ENCODE measurements around the gene OSBPL5. TPM values are rescaled to one million over a fixed set of nuclear protein-coding genes. Genes with fewer than 3 reads are reported as not detected.

OSBPL5 gene
- total RNA-seq, 4 donors from 2014 or later = 14.1 to 67.6 (median 31.8) TPM

DNA sequence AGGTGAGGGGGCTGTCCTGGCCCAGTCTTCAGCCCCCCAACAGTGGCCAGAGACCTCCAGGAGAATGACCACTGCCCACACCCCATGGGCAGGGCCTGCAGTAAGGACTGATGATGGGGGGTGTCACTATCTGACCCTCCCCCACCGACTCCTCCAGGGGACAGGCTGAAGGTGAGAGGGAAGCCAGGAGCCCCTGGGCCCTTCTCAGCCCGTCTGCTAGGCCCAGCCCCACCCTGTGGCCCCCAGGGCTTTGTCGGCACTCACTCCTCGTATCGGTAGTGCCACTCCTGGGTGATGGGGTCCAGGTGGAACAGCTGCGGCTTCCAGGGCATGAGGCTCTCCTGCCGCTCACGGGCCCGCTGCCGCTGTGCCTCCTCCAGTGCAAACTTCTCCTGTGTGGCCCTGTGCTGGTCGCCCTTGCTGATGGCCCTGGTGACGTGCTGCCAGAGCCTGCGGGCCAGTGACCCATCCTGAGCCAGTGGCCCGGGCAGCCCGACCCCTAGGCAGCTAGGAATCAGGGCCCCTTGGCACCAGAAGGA is 72.4 kb downstream of the OSBPL5 start:
- no peak for ATAC-seq (ENCODE audit: low FRiP score)
- TF ChIP-seq, protein P1, sequence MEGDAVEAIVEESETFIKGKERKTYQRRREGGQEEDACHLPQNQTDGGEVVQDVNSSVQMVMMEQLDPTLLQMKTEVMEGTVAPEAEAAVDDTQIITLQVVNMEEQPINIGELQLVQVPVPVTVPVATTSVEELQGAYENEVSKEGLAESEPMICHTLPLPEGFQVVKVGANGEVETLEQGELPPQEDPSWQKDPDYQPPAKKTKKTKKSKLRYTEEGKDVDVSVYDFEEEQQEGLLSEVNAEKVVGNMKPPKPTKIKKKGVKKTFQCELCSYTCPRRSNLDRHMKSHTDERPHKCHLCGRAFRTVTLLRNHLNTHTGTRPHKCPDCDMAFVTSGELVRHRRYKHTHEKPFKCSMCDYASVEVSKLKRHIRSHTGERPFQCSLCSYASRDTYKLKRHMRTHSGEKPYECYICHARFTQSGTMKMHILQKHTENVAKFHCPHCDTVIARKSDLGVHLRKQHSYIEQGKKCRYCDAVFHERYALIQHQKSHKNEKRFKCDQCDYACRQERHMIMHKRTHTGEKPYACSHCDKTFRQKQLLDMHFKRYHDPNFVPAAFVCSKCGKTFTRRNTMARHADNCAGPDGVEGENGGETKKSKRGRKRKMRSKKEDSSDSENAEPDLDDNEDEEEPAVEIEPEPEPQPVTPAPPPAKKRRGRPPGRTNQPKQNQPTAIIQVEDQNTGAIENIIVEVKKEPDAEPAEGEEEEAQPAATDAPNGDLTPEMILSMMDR (IDR thresholded peaks at IDR 0.05) = no peak
- DNase-seq (ENCODE audit: low spot score) = no peak

DNA sequence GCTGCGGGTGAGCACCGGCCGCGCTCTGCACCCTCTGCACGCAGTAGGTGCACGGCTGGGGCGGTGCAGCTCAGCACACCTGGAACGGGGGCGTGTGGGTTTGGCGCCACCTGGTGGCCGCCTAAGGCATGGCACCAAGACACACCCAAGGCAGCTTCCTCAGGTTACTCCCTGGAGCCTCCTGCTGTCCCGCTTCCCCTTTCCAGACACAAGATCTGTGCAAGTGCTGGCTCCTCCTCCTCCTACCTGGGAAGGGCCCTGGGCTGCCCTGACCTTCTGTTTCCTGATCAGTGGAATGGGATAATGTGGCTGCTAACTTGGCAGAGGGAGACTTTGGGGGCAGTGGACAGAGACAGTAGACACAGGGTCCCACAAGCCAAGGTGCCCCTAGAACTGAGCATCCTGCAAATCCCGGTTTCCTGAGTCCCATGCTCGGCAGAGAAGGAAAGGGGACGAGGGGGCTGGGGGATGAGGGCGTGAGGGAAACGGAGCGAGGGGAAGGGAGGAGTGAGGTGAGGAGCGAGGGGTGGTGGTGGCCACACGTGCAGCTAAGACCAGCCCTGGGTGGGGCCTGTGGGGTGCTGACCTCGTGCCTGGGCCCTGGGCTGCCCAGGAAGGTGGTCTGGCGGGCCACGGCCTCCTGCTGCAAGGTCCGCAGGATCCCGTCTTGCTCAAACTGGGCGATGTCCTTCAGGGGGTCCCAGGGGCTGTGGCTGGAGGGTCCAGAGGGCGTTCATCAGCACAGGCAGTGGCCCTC is 73.1 kb downstream of the OSBPL5 start:
- TF ChIP-seq, protein P1 (IDR thresholded peaks at IDR 0.05) = peak in 2 of 3 donors; percentile 83 to 93
- DNase-seq (ENCODE audit: low spot score) (no peak), ATAC-seq (ENCODE audit: low FRiP score) (peak; percentile 37)

DNA sequence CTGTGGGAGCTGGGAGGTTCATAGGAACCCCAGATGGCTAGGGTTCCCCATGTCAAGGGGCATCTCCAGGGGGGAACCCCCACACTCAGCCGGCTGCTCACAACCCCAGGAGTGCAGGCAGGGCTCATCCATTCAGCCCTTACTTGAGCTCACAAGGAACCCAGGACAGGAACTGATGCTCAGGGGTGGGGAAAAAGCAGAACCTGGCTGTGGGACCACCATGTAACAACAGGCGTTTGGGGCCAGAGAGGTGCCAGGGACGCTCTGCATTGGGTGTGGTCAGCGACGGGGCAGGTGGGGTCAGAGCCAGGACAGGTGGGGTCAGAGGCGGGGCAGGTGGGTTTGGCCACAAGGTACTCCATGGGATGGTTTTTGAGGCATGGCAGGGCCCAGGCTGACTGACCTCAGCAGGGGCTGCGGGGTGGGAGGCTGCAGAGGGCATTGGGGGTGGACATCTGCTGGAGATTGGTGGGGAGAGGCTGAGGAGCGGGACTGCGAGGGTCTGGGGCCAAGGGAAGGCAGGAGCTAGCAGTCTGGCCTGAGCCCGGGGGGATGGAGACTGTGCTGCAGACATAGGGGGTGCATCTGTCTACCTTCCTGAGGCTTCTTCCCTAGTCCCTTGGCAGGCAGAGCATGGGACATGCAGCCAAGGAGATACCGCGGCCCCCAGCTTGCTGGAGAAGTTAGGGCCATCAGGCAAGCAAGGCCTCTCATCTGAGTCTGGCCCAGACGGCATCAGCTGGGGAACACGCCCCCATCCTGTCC is 73.8 kb downstream of the OSBPL5 start:
- TF ChIP-seq, protein P1 (IDR thresholded peaks at IDR 0.05) = no peak
- DNase-seq (ENCODE audit: low spot score) = no peak
- ATAC-seq (ENCODE audit: low FRiP score) = no peak

DNA sequence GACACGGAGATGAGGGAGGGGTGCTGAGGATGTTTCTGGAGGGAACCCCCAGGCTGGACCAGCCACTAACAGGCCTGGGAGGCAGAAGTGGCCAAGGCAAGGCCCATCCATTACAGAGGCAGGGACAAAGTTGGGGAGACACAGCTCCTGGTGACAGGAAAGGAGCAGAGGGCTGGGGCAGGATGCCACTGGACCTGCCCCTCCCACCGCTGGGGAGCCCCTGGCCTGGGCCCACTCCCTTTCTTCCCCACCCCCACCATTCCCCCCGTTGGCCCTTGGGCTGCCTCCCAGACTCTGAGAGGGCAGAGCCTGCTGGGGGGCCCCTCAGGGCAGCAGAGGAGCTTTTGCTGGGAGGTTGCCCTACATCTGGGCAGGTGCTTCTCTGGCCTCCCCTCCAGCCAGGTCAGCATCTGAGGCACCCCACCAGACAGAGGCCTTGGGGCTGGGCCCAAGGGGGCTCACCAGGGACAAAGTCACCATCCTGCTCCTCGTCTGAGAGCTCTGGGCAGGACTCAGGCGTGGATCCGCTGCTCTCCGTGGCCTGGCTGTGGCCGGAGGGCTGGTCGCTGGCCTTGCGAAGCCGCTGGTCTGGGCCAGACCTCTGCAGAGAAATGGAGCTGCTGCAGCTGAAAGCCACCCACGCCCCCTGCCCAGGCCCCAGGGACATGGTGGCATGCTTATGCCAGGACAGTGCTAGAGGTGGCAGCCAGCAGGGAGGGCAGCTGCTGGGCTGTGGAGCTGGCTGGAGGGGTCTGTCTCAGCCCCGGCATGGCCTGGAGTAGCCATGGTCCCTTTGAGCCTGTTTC is 74.8 kb downstream of the OSBPL5 start:
- ATAC-seq (ENCODE audit: low FRiP score) (no peak), DNase-seq (ENCODE audit: low spot score) (no peak)
- TF ChIP-seq, protein P1 (IDR thresholded peaks at IDR 0.05) = no peak

DNA sequence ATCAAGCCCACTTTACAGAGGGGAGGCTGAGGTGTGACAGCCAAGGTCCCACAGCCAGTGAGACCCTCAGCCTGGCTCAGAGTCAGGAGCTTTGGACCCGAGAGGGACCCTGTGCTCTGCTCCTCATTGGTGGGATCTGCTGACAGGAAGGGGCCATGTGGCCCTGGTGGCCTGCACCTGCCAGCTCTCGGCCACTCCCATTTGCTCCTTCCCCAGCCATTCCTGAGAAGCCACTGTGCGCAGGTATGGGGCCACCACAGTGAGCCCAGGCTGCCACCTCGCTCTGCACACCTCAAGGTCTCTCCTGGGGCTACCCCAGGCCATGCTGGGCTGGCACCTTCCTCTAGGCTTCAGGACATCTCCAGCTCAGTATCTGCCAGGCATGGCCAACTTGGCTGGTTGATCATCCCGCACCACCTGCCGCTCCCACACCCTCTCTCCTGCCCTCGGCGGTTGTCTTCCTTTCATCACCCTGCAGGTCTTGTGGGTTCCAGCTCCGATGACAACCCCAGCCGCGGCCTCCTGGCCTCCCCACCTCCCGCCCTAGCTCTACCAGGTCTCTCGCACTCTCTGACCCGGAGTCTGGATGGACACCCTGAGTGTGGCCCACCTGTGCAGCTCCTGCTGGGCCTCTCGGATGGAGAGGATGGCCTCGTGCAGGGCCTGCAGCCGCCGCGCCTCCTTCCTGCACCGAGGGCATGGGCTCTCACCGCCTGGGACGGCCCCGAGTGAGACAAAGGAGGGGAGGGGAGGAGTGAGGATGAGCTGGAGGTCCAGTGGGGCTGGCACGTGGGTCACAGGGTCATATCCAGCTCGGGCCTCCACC is 75.7 kb downstream of the OSBPL5 start:
- DNase-seq (ENCODE audit: low spot score) = no peak
- no peak for ATAC-seq (ENCODE audit: low FRiP score)
- TF ChIP-seq, protein P1 (IDR thresholded peaks at IDR 0.05) = no peak

DNA sequence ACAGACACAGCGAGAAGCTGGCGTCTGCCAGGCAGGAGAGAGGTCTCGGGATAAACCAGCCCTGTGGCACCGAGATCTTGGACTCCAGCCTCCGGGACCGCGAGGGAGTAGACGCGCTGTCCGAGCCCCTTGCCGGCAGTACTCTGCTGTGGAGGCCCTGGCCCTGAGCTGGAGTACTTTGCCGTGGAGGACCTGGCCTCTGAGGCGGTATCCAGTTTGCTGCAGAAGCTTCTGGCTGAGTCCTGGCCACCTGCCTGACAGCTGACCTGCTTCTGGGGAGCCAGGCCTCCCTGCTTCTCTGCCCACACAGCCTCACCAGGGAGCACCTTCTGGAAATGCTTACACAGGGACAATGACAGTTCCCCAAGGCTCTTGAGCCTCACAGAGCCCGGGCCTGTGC is 76.3 kb downstream of the OSBPL5 start:
- TF ChIP-seq, protein P1 (IDR thresholded peaks at IDR 0.05) = no peak
- DNase-seq (ENCODE audit: low spot score) = no peak
- no peak for ATAC-seq (ENCODE audit: low FRiP score)

All from omental fat pad (tissue), 4 donors.